Duodenal mucosa (tissue), 2 donors: Measurements from ENCODE around the gene SLC25A18.
"Not testable (repeated sequence)": the region's sequence is repeated elsewhere in the genome, so short reads cannot be mapped to it uniquely, and the experiment has no call there.

Experiments
- H3K27ac ChIP-seq: one replicate; pipeline ENCODE4 v1.7.0; 2013; ENCODE audit warnings: low read depth, low read length
- H3K27me3 ChIP-seq, 2 donors: one replicate each; pipeline ENCODE4 v1.7.0; 2013; ENCODE audit warnings: low read length in 2 of 2, control low read depth in 1 of 2; ENCODE audit not compliant: insufficient read depth in 2 of 2, control insufficient read depth in 1 of 2
- H3K36me3 ChIP-seq, 2 donors: one replicate each; pipeline ENCODE4 v1.7.0; 2013; ENCODE audit warnings: low read length in 2 of 2, control low read depth in 1 of 2; ENCODE audit not compliant: insufficient read depth in 2 of 2, control insufficient read depth in 1 of 2
- H3K4me1 ChIP-seq, 2 donors: one replicate each; pipeline ENCODE4 v1.7.0; 2013; ENCODE audit warnings: low read length in 2 of 2, control low read depth in 1 of 2; ENCODE audit not compliant: insufficient read depth in 2 of 2, control insufficient read depth in 1 of 2
- H3K4me3 ChIP-seq, 2 donors: one replicate each; pipeline ENCODE4 v1.7.0; 2013; ENCODE audit warnings: low read length in 2 of 2, low read depth in 1 of 2
- H3K9ac ChIP-seq, 2 donors: one replicate each; pipeline ENCODE4 v1.7.0; 2013; ENCODE audit warnings: low read length in 2 of 2, low read depth in 1 of 2
- H3K9me3 ChIP-seq, 2 donors: one replicate each; pipeline ENCODE4 v1.7.0; 2013; ENCODE audit warnings: low read length in 2 of 2, control low read depth in 1 of 2; ENCODE audit not compliant: control insufficient read depth in 1 of 2

The SLC25A18 gene

DNA sequence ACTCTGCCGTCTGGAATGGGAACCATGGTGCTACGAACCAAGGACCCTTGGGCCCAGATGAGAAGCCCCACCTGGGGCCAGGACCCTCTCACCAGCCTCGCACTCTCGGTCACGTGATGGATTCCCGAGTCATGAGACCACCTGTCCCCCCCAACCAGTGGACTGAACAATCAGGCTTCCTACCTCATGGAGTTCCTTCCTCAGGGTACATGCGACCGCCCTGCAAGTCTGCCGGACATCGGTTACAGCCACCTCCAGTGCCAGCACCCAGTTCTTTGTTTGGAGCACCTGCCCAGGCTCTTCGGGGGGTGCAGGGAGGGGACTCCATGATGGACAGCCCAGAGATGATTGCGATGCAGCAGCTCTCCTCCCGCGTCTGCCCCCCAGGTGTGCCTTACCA is 20.8 kb upstream of the SLC25A18 start:
- H3K27me3 ChIP-seq = no peaks in the 10 kb centered on the region
- H3K27ac ChIP-seq = no peak overlapping the region
- H3K4me1 ChIP-seq = no peaks in the 10 kb centered on the region
- no peaks in the 10 kb centered on the region for H3K9me3 ChIP-seq
- H3K4me3 ChIP-seq = no peak overlapping the region
- no peak overlapping the region for H3K9ac ChIP-seq
- H3K36me3 ChIP-seq = no peaks in the 10 kb centered on the region

DNA sequence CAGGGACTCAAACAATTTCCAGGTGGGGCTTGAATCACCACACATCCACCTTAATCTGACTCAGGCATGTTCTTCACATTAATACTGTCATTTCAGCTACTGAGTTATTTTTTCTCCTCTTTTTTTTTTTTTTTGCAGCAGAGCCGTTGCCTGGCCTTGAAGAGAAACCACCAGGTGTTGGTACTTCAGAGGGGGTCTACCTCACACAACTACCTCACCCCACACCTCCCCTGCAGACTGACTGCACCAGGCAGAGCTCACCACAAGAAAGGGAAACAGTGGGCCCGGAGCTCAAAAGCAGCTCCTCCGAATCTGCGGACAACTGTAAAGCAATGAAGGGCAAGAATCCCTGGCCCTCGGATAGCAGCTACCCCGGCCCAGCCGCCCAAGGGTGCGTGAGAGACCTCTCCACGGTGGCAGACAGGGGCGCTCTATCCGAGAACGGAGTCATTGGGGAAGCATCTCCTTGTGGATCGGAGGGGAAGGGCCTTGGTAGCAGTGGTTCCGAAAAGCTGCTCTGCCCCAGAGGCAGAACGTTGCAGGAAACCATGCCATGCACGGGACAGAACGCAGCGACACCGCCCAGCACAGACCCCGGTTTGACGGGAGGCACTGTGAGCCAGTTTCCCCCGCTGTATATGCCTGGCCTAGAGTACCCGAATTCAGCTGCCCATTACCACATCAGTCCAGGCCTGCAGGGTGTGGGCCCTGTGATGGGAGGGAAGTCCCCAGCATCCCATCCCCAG is 15.1 kb upstream of the SLC25A18 start:
- Histone ChIP-seq H3K9ac (no peak overlapping the region), H3K36me3 (no peaks in the 10 kb centered on the region), H3K27me3 (no peaks in the 10 kb centered on the region), H3K9me3 (no peaks in the 10 kb centered on the region), H3K4me3 (no peak overlapping the region), H3K27ac (no peak overlapping the region), H3K4me1 (no peaks in the 10 kb centered on the region)

DNA sequence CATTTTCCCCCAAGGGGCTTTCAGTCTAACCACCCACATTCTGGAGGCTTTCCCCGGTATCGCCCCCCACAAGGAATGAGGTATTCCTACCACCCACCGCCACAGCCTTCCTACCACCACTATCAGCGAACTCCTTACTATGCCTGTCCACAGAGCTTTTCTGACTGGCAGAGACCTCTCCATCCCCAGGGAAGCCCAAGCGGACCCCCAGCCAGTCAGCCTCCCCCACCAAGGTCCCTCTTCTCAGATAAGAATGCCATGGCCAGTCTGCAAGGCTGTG is 14.6 kb upstream of the SLC25A18 start:
- Histone ChIP-seq H3K27me3 (no peaks in the 10 kb centered on the region), H3K4me1 (no peaks in the 10 kb centered on the region), H3K9me3 (no peaks in the 10 kb centered on the region), H3K36me3 (no peaks in the 10 kb centered on the region), H3K9ac (no peak overlapping the region), H3K4me3 (no peak overlapping the region), H3K27ac (no peak overlapping the region)

DNA sequence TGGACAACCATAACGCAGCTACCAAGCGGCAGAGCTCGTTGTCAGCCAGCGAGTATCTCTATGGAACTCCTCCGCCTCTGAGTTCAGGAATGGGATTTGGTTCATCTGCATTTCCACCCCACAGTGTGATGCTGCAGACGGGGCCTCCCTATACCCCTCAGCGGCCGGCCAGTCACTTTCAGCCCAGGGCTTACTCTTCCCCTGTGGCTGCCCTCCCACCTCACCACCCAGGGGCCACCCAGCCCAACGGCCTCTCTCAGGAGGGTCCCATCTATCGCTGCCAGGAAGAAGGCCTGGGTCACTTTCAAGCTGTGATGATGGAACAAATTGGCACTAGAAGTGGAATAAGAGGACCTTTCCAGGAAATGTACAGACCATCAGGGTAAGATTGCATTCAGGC is 14.1 kb upstream of the SLC25A18 start:
- Histone ChIP-seq H3K27ac (no peak overlapping the region), H3K4me1 (no peaks in the 10 kb centered on the region), H3K9ac (no peak overlapping the region), H3K4me3 (no peak overlapping the region), H3K27me3 (no peaks in the 10 kb centered on the region), H3K9me3 (no peaks in the 10 kb centered on the region), H3K36me3 (no peaks in the 10 kb centered on the region)

DNA sequence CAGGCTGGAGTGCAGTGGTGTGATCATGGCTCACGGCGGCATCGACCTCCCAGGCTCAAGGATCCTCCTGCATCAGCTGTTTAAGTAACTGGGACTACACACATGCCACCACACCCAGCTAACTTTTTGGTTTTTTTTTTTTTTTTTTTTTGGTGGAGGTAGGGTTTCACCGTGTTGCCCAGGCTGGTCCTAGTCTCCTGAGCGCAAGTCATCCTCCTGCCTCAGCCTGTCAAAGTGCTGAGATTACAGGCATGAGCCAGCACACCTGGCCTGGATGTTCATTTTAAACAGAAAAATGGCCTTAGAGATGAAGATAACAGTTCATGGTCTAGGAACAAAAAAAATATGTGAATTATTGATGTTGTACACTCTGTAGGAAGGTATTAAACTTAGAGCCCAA is 13.6 kb upstream of the SLC25A18 start:
- no peak overlapping the region for H3K4me3 ChIP-seq
- no peaks in the 10 kb centered on the region for H3K4me1 ChIP-seq
- H3K27ac ChIP-seq = no peak overlapping the region
- H3K9ac ChIP-seq = no peak overlapping the region
- H3K9me3 ChIP-seq = no peaks in the 10 kb centered on the region
- H3K27me3 ChIP-seq = no peaks in the 10 kb centered on the region
- H3K36me3 ChIP-seq = no peaks in the 10 kb centered on the region

DNA sequence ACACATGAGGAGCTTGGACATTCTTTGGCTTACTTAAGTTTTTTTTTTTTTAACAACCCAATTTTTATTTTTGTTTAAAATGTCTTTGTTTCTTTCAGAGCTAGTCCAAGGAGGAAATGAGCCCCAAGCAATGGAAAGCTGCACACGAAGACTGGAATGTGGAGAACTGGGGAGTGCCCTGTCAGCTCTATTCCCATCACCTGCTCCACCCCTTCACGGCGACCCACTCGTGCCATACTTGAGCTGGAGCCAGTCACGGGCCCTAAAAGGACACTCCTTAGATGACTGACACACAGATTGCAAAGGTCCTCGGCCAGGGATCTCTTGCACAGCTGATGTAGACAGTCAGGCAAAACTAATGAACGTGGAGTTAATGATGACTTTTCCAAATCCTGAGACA is 10.6 kb upstream of the SLC25A18 start:
- Histone ChIP-seq H3K4me3 (no peak overlapping the region), H3K27me3 (no peaks in the 10 kb centered on the region), H3K4me1 (no peaks in the 10 kb centered on the region), H3K9ac (no peak overlapping the region), H3K9me3 (no peaks in the 10 kb centered on the region), H3K27ac (no peak overlapping the region), H3K36me3 (no peaks in the 10 kb centered on the region)

DNA sequence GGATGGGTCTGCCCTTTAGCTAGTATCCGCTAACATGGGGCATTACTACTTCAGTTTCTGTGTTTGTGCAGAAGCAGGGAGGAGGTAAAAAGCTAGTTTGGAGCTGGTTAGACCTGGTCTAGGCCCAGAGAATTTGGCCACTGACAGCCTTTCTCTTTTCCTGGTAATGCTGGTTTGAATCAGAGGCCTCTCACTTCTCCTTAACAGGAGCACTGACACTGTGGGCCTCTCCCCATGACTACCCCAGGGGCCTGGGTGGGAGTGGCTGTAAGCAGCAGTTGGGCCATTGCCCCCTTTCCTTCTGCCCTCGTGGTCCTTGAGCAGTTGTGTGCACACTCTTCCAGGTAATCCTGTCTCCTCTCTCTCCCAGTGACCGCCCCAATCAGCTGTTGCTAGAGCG is 8.5 kb upstream of the SLC25A18 start:
- H3K4me1 ChIP-seq = no peaks in the 10 kb centered on the region
- H3K9me3 ChIP-seq = no peaks in the 10 kb centered on the region
- H3K27ac ChIP-seq = no peak overlapping the region
- no peak overlapping the region for H3K9ac ChIP-seq
- no peaks in the 10 kb centered on the region for H3K36me3 ChIP-seq
- H3K4me3 ChIP-seq = no peak overlapping the region
- no peaks in the 10 kb centered on the region for H3K27me3 ChIP-seq

DNA sequence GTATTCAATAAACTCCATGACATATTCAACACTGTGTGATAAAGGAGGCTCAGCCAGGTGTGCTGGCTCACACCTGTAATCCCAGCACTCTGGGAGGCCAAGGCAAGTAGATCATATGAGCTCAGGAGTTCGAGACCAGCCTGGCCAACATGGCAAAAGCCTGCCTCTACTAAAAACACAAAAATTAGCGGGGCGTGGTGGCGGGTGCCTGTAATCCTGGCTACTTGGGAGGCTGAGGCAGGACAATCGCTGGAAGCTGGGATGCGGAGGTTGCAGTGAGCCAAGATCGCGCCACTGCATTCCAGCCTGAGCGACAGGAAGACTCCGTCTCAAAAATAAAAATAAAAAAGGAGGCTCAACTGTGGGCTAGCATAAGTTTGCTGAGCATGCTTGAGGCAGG is 4.1 kb upstream of the SLC25A18 start:
- H3K27ac ChIP-seq = no peak overlapping the region
- H3K9ac ChIP-seq = no peak overlapping the region
- no peaks in the 10 kb centered on the region for H3K27me3 ChIP-seq
- no peaks in the 10 kb centered on the region for H3K9me3 ChIP-seq
- no peaks in the 10 kb centered on the region for H3K4me1 ChIP-seq
- H3K36me3 ChIP-seq = no peaks in the 10 kb centered on the region
- no peak overlapping the region for H3K4me3 ChIP-seq

DNA sequence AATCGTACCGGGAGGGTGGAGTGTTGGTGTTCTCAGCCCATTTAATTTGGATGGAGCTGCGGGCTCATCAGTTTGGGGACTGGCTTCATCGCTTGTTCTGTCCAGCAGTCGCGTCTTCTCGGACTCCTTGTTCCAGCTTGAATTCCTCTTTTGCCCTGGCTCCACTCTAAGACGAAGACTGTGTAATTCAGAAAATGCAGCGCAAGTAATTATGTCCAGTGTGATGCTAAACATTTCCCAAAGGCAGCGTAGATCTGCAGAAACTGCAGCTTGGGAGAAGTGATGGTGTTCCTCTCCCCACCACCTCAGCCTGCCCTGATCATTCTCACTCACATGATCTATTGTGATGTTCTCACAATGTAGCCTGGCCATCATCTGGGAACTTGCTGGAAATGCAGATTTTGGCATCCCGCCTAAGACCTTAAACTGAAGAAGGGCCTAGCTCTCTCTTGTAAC is 666 bp downstream of the SLC25A18 start:
- no peaks in the 10 kb centered on the region for H3K36me3 ChIP-seq
- H3K9me3 ChIP-seq = no peaks in the 10 kb centered on the region
- no peak overlapping the region for H3K9ac ChIP-seq
- H3K4me1 ChIP-seq = no peaks in the 10 kb centered on the region
- no peak overlapping the region for H3K27ac ChIP-seq
- H3K4me3 ChIP-seq = no peak overlapping the region
- H3K27me3 ChIP-seq = no peaks in the 10 kb centered on the region

DNA sequence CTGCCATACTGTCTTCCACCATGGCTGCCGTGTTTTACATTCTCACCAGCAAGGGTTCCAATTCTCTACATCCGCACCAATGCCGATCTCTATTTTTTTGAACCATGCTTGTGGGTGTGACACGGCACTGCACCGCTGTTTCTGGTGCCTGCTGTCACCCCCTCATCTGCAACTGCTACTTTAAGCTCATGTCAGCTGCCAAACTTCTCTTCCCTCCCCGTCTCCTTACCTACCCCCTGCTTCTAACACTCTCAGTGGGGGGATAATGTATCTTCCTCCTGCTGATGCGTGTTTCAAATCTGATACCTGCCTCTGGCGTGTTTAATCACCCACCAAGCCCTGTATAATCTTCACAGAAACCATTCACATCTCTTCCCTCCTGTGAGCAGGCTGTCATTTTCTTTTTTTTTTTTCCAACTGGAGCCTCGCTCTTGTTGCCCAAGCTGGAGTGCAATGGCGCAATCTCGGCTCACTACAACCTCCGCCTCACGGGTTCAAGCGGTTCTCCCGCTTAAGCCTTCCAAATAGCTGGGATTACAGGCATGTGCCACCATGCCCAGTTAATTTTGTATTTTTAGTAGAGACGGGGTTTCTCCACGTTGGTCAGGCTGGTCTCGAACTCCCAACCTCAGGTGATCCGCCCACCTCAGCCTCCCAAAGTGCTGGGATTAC is 2.9 kb downstream of the SLC25A18 start:
- not testable (repeated sequence) for H3K9ac ChIP-seq, H3K36me3 ChIP-seq, H3K27me3 ChIP-seq, H3K27ac ChIP-seq, H3K4me3 ChIP-seq, H3K9me3 ChIP-seq
- H3K4me1 ChIP-seq = peaks cover 0 to 11% of the 10 kb centered on the region in 2 donors
